Liver (tissue), 3 donors: ENCODE results near the gene HIBADH.

ENCODE experiments used
- GABPA ChIP-seq, 2 donors: IDR thresholded peaks in 1 of 2; conservative IDR thresholded peaks in 1 of 2; 2 replicates each; pipeline ENCODE4 v1.6.1; 2016; ENCODE audit warnings: antibody characterized with exemption in 2 of 2, mild to moderate bottlenecking in 1 of 2, moderate library complexity in 1 of 2
- NR2F2 ChIP-seq: IDR thresholded peaks from 2 replicates; pipeline ENCODE4 v1.6.1; 2016; ENCODE audit warnings: antibody characterized with exemption
- TF ChIP-seq, protein P1 (sequence below): fragments of 150-350 bp; IDR thresholded peaks from 2 replicates; pipeline ENCODE4 v1.5.1; 2017; ENCODE audit warnings: improper control_type of control experiment, low read depth, low read length; ENCODE audit not compliant: missing input control
- donor health status: healthy.
- donor health status: healthy.

GRCh38 chr7:27575613-27576012 is 87.1 kb downstream of the HIBADH start:
- TF ChIP-seq, protein P1, sequence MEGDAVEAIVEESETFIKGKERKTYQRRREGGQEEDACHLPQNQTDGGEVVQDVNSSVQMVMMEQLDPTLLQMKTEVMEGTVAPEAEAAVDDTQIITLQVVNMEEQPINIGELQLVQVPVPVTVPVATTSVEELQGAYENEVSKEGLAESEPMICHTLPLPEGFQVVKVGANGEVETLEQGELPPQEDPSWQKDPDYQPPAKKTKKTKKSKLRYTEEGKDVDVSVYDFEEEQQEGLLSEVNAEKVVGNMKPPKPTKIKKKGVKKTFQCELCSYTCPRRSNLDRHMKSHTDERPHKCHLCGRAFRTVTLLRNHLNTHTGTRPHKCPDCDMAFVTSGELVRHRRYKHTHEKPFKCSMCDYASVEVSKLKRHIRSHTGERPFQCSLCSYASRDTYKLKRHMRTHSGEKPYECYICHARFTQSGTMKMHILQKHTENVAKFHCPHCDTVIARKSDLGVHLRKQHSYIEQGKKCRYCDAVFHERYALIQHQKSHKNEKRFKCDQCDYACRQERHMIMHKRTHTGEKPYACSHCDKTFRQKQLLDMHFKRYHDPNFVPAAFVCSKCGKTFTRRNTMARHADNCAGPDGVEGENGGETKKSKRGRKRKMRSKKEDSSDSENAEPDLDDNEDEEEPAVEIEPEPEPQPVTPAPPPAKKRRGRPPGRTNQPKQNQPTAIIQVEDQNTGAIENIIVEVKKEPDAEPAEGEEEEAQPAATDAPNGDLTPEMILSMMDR = no peak
- TF ChIP-seq NR2F2 = no peak
- no peak for TF ChIP-seq GABPA (IDR thresholded peaks at IDR 0.05 in 1 of 2, conservative IDR thresholded peaks at IDR 0.05 in 1 of 2)
